OCI-LY3 (cell line): ENCODE results near the gene SHH.

ENCODE experiments used
- CTCF ChIP-seq: fragments of 200-600, 300-600 bp; sonication (generic); IDR thresholded peaks from 2 replicates; pipeline ENCODE4 v1.5.1; 2014; ENCODE audit warnings: antibody characterized with exemption, low read length, low read depth
- EZH2phosphoT487 ChIP-seq: fragments of 200-600 bp; shearing (Covaris generic); IDR thresholded peaks from 2 replicates; pipeline ENCODE4 v1.6.1; 2018; ENCODE audit warnings: antibody characterized with exemption, mixed run types, low read depth

- TF ChIP-seq CTCF (no peak), EZH2phosphoT487 (no peak)
Observed at GRCh38 chr7:155825336-155825735, 13.1 kb upstream of the SHH start.
